H1 (cell line): ENCODE measurements around the gene PCDHGB3. TPM values are rescaled to one million over a fixed set of nuclear protein-coding genes. Genes with fewer than 3 reads are reported as not detected.

Experiments used
- ASH2L ChIP-seq: fragments of 200-600, 300-600 bp; sonication (generic); IDR thresholded peaks from one replicate; pipeline ENCODE4 v1.7.1; 2017; ENCODE audit warnings: low read length
- CREB1 ChIP-seq: IDR thresholded peaks from 2 replicates; pipeline ENCODE4 v1.6.1; 2012; ENCODE audit warnings: inconsistent platforms
- EZH2 ChIP-seq: fragments of 200-600 bp; sonication (generic); IDR thresholded peaks from 2 replicates; pipeline ENCODE4 v1.7.1; 2012; ENCODE audit warnings: low read depth, mild to moderate bottlenecking, moderate library complexity, low read length, inconsistent platforms; ENCODE audit not compliant: severe bottlenecking
- POU5F1 ChIP-seq: IDR thresholded peaks from 2 replicates; pipeline ENCODE4 v1.6.1; 2011; ENCODE audit warnings: low read depth, mild to moderate bottlenecking, low read length, moderate library complexity
- SIRT6 ChIP-seq: IDR thresholded peaks from one replicate; pipeline ENCODE4 v1.7.1; 2012; ENCODE audit warnings: low read length, inconsistent platforms
- SP4 ChIP-seq: IDR thresholded peaks from 2 replicates; pipeline ENCODE4 v1.6.1; 2012; ENCODE audit warnings: low read length, inconsistent platforms
- TBP ChIP-seq: IDR thresholded peaks from 2 replicates; pipeline ENCODE4 v1.6.1; 2011; ENCODE audit warnings: low read depth, low read length, improper control_type of control experiment
- ZNF274 ChIP-seq: IDR thresholded peaks from 2 replicates; pipeline ENCODE4 v1.7.0; 2012; ENCODE audit warnings: low read length, borderline replicate concordance; ENCODE audit errors: extremely low read depth
- polyA plus RNA-seq, 7 experiments: library from polyadenylated mRNA; depleted of rRNA in 3 of 7; stranded (reverse) in 5 of 7; unstranded in 2 of 7; fragments of >200 nt in 5 of 7; fragments of 200-250 nt in 2 of 7; gene quantifications; 1 replicate in 5 of 7; 2 replicates in 1 of 7; 4 replicates in 1 of 7; pipeline versions ENCODE4 v1.2.1 to v1.2.3, GENCODE V29; 2011 to 2013; ENCODE audit warnings: missing spikeins in 2 of 7, mixed read lengths in 2 of 7
- total RNA-seq: library from RNA; stranded (reverse); fragmentation: NEBNext Ultra II Directional; extraction: Animal tissue kit (Norgen Biotek cat#: 25700); gene quantifications from 2 replicates; pipeline ENCODE4 v1.2.1, GENCODE V29; 2021
- TF ChIP-seq, protein P1 (sequence below): fragments of 300-600 bp; sonication (generic); IDR thresholded peaks from 2 replicates; pipeline ENCODE4 v1.7.1; 2012; ENCODE audit warnings: low read length, moderate library complexity, mild to moderate bottlenecking, inconsistent platforms; ENCODE audit not compliant: insufficient replicate concordance

PCDHGB3 gene
- total and polyA plus RNA-seq, 2 of the 8 experiments (the other 6 are each of a cell fraction or from before 2014, with no cell fraction given) = 1.6 to 1.9 TPM

DNA sequence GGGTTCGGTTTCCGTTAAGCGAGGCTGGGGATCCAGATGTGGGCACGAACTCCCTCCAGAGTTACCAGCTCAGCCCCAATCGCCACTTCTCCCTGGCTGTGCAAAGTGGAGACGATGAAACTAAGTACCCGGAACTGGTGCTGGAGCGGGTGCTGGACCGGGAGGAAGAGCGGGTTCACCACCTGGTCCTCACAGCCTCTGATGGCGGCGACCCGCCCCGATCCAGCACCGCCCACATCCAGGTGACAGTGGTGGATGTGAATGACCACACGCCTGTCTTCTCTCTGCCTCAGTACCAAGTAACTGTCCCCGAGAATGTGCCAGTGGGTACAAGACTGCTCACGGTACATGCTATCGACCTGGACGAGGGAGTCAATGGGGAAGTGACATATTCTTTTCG lies 13.3 kb downstream of the PCDHGB3 start (continued):
- TF ChIP-seq, protein P1, sequence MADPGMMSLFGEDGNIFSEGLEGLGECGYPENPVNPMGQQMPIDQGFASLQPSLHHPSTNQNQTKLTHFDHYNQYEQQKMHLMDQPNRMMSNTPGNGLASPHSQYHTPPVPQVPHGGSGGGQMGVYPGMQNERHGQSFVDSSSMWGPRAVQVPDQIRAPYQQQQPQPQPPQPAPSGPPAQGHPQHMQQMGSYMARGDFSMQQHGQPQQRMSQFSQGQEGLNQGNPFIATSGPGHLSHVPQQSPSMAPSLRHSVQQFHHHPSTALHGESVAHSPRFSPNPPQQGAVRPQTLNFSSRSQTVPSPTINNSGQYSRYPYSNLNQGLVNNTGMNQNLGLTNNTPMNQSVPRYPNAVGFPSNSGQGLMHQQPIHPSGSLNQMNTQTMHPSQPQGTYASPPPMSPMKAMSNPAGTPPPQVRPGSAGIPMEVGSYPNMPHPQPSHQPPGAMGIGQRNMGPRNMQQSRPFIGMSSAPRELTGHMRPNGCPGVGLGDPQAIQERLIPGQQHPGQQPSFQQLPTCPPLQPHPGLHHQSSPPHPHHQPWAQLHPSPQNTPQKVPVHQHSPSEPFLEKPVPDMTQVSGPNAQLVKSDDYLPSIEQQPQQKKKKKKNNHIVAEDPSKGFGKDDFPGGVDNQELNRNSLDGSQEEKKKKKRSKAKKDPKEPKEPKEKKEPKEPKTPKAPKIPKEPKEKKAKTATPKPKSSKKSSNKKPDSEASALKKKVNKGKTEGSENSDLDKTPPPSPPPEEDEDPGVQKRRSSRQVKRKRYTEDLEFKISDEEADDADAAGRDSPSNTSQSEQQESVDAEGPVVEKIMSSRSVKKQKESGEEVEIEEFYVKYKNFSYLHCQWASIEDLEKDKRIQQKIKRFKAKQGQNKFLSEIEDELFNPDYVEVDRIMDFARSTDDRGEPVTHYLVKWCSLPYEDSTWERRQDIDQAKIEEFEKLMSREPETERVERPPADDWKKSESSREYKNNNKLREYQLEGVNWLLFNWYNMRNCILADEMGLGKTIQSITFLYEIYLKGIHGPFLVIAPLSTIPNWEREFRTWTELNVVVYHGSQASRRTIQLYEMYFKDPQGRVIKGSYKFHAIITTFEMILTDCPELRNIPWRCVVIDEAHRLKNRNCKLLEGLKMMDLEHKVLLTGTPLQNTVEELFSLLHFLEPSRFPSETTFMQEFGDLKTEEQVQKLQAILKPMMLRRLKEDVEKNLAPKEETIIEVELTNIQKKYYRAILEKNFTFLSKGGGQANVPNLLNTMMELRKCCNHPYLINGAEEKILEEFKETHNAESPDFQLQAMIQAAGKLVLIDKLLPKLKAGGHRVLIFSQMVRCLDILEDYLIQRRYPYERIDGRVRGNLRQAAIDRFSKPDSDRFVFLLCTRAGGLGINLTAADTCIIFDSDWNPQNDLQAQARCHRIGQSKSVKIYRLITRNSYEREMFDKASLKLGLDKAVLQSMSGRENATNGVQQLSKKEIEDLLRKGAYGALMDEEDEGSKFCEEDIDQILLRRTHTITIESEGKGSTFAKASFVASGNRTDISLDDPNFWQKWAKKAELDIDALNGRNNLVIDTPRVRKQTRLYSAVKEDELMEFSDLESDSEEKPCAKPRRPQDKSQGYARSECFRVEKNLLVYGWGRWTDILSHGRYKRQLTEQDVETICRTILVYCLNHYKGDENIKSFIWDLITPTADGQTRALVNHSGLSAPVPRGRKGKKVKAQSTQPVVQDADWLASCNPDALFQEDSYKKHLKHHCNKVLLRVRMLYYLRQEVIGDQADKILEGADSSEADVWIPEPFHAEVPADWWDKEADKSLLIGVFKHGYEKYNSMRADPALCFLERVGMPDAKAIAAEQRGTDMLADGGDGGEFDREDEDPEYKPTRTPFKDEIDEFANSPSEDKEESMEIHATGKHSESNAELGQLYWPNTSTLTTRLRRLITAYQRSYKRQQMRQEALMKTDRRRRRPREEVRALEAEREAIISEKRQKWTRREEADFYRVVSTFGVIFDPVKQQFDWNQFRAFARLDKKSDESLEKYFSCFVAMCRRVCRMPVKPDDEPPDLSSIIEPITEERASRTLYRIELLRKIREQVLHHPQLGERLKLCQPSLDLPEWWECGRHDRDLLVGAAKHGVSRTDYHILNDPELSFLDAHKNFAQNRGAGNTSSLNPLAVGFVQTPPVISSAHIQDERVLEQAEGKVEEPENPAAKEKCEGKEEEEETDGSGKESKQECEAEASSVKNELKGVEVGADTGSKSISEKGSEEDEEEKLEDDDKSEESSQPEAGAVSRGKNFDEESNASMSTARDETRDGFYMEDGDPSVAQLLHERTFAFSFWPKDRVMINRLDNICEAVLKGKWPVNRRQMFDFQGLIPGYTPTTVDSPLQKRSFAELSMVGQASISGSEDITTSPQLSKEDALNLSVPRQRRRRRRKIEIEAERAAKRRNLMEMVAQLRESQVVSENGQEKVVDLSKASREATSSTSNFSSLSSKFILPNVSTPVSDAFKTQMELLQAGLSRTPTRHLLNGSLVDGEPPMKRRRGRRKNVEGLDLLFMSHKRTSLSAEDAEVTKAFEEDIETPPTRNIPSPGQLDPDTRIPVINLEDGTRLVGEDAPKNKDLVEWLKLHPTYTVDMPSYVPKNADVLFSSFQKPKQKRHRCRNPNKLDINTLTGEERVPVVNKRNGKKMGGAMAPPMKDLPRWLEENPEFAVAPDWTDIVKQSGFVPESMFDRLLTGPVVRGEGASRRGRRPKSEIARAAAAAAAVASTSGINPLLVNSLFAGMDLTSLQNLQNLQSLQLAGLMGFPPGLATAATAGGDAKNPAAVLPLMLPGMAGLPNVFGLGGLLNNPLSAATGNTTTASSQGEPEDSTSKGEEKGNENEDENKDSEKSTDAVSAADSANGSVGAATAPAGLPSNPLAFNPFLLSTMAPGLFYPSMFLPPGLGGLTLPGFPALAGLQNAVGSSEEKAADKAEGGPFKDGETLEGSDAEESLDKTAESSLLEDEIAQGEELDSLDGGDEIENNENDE = no peak
- TF ChIP-seq TBP (no peak), SIRT6 (no peak), SP4 (no peak), ASH2L (no peak), POU5F1 (no peak), CREB1 (no peak), EZH2 (no peak), ZNF274 (no peak)
